Liver (tissue), 3 donors: ENCODE data around the gene JOSD2.

Experiments
- ATF3 ChIP-seq: IDR thresholded peaks from 2 replicates; pipeline ENCODE4 v1.6.1; 2016; ENCODE audit warnings: antibody characterized with exemption
- CTCF ChIP-seq: fragments of 150-350 bp; IDR thresholded peaks from 2 replicates; pipeline ENCODE4 v1.5.1; 2017; ENCODE audit warnings: improper control_type of control experiment, low read depth, low read length; ENCODE audit not compliant: missing input control
- EGR1 ChIP-seq, 2 donors: IDR thresholded peaks; 2 replicates each; pipeline ENCODE4 v1.6.1; 2016 to 2018; ENCODE audit warnings: antibody characterized with exemption in 2 of 2, low read depth in 2 of 2
- GABPA ChIP-seq, 2 donors: IDR thresholded peaks in 1 of 2; conservative IDR thresholded peaks in 1 of 2; 2 replicates each; pipeline ENCODE4 v1.6.1; 2016; ENCODE audit warnings: antibody characterized with exemption in 2 of 2, mild to moderate bottlenecking in 1 of 2, moderate library complexity in 1 of 2
- JUND ChIP-seq, 2 donors: IDR thresholded peaks; 2 replicates each; pipeline ENCODE4 v1.6.1; 2016; ENCODE audit warnings: antibody characterized with exemption in 2 of 2
- RAD21 ChIP-seq, 2 donors: IDR thresholded peaks; 2 replicates each; pipeline ENCODE4 v1.6.1; 2016; ENCODE audit warnings: antibody characterized with exemption in 2 of 2, mild to moderate bottlenecking in 2 of 2
- REST ChIP-seq: IDR thresholded peaks from 2 replicates; pipeline ENCODE4 v1.6.1; 2016; ENCODE audit warnings: antibody characterized with exemption, mild to moderate bottlenecking
- RXRA ChIP-seq, 2 donors: IDR thresholded peaks; 2 replicates each; pipeline ENCODE4 v1.6.1; 2017 to 2018; ENCODE audit warnings: antibody characterized with exemption in 2 of 2, mild to moderate bottlenecking in 1 of 2
- SP1 ChIP-seq: IDR thresholded peaks from 2 replicates; pipeline ENCODE4 v1.6.1; 2018; ENCODE audit warnings: antibody characterized with exemption, mild to moderate bottlenecking
- TAF1 ChIP-seq: conservative IDR thresholded peaks from 2 replicates; pipeline ENCODE4 v1.6.1; 2016; ENCODE audit warnings: antibody characterized with exemption, mild to moderate bottlenecking
- YY1 ChIP-seq: IDR thresholded peaks from 2 replicates; pipeline ENCODE4 v1.6.1; 2016; ENCODE audit warnings: antibody characterized with exemption, mild to moderate bottlenecking
- ZBTB33 ChIP-seq: IDR thresholded peaks from 2 replicates; pipeline ENCODE4 v1.6.1; 2016; ENCODE audit warnings: antibody characterized with exemption
- donor health status: healthy.
- donor health status: healthy.

- TF ChIP-seq CTCF, result peak; percentile 29
- TF ChIP-seq RXRA (IDR thresholded peaks at IDR 0.05), result no peak
- no peak for TF ChIP-seq JUND (IDR thresholded peaks at IDR 0.05)
- no peak for TF ChIP-seq REST
- TF ChIP-seq TAF1, result no peak
- TF ChIP-seq ATF3, result no peak
- TF ChIP-seq GABPA (IDR thresholded peaks at IDR 0.05 in 1 of 2, conservative IDR thresholded peaks at IDR 0.05 in 1 of 2), result no peak
- TF ChIP-seq YY1, result no peak
- TF ChIP-seq SP1, result no peak
- no peak for TF ChIP-seq EGR1 (IDR thresholded peaks at IDR 0.05; ENCODE audit: low read depth in 2 of 2)
- TF ChIP-seq RAD21 (IDR thresholded peaks at IDR 0.05), result peak in 1 of 2 donors; percentile 38
- no peak for TF ChIP-seq ZBTB33
Observed at GRCh38 chr19:50486823-50487515, 24.0 kb downstream of the JOSD2 start.
